Cardiac muscle cell (in vitro differentiated cells and primary cell): ENCODE data around the gene MZF1. TPM values are rescaled to one million over a fixed set of nuclear protein-coding genes. Genes with fewer than 3 reads are reported as not detected.

Experiments
- DNase-seq, 2 donors: peaks; one replicate each; pipeline versions ENCODE4 v3.0.0 to v3.0.0-alpha.2; 2010 to 2017; ENCODE audit warnings: low read depth in 1 of 2, low spot score in 1 of 2
- H3K27ac ChIP-seq: fragments of 200-600 bp; sonication (generic); 2 replicates; pipeline ENCODE4 v1.5.1; 2016
- H3K27me3 ChIP-seq: fragments of 200-600 bp; sonication (generic); 2 replicates; pipeline ENCODE4 v1.6.0; 2016; ENCODE audit warnings: control low read depth
- H3K36me3 ChIP-seq: fragments of 200-600 bp; sonication (generic); 2 replicates; pipeline ENCODE4 v1.5.1; 2016; ENCODE audit warnings: control low read depth
- H3K4me1 ChIP-seq: fragments of 200-600 bp; sonication (generic); 2 replicates; pipeline ENCODE4 v1.8.1; 2017; ENCODE audit warnings: low read depth, mild to moderate bottlenecking, mixed run types
- H3K4me3 ChIP-seq: fragments of 200-600 bp; sonication (generic); 2 replicates; pipeline ENCODE4 v1.5.1; 2016; ENCODE audit warnings: mild to moderate bottlenecking
- H3K9me3 ChIP-seq: fragments of 200-600 bp; sonication (generic); 2 replicates; pipeline ENCODE4 v1.5.1; 2017; ENCODE audit warnings: low read depth, mild to moderate bottlenecking, control low read depth
- CTCF ChIP-seq: IDR thresholded peaks from 2 replicates; pipeline ENCODE4 v1.5.1; 2012; ENCODE audit warnings: low read depth, mild to moderate bottlenecking, low read length
- polyA plus RNA-seq: library from polyadenylated mRNA; unstranded; fragments of >200 nt; fragmentation: Nextera tagmentation; extraction: Ambion mirVana; gene quantifications from 2 replicates; pipeline ENCODE4 v1.2.1, GENCODE V29; 2016
- total RNA-seq: library from RNA; depleted of rRNA; stranded (reverse); fragments of >200 nt; gene quantifications from 2 replicates; pipeline ENCODE4 v1.2.3, GENCODE V29; 2016

The MZF1 gene
- total and polyA plus RNA-seq, 2 experiments from 2014 or later = 34.7 to 51.1 TPM

- Histone ChIP-seq H3K27ac (no peak overlapping the region), H3K4me3 (no peak overlapping the region), H3K36me3 (peaks cover 9% of the 10 kb centered on the region), H3K4me1 (peaks cover 22% of the 10 kb centered on the region), H3K9me3 (no peaks in the 10 kb centered on the region), H3K27me3 (no peaks in the 10 kb centered on the region)
- no peak for TF ChIP-seq CTCF
- no peak for DNase-seq
Observed at GRCh38 chr19:58560921-58561320, 12.2 kb downstream of the MZF1 start.

GRCh38 chr19:58560007-58560887 lies 12.9 kb downstream of the MZF1 start:
- no peak for TF ChIP-seq CTCF
- H3K9me3 ChIP-seq = no peaks in the 10 kb centered on the region
- H3K4me1 ChIP-seq = peaks cover 26% of the 10 kb centered on the region

GRCh38 chr19:58559275-58560006 lies 13.7 kb downstream of the MZF1 start:
- no peak for TF ChIP-seq CTCF
- Histone ChIP-seq H3K4me1 (peaks cover 26% of the 10 kb centered on the region), H3K27me3 (no peaks in the 10 kb centered on the region), H3K36me3 (peaks cover 9% of the 10 kb centered on the region), H3K4me3 (peak overlapping the region; percentile 56), H3K9me3 (no peaks in the 10 kb centered on the region), H3K27ac (peak overlapping the region; percentile 99)
- DNase-seq = peak; percentile 95

More at GRCh38 chr19:58560007-58560887, 12.9 kb downstream of the MZF1 start:
- peak overlapping the region; percentile 56 for H3K4me3 ChIP-seq
- peak overlapping the region; percentile 99 for H3K27ac ChIP-seq
- H3K36me3 ChIP-seq = peaks cover 9% of the 10 kb centered on the region
- no peaks in the 10 kb centered on the region for H3K27me3 ChIP-seq
- no peak for DNase-seq

GRCh38 chr19:58558623-58559274 lies 14.4 kb downstream of the MZF1 start:
- TF ChIP-seq CTCF = no peak
- Histone ChIP-seq H3K4me1 (peaks cover 31% of the 10 kb centered on the region), H3K9me3 (no peaks in the 10 kb centered on the region)

GRCh38 chr19:58558066-58558622 lies 15.0 kb downstream of the MZF1 start, which contains the start of gene UBE2M:
TSS of gene UBE2M (minus strand) at chr19:58558611. CDS start at chr19:58558381, 230 bp downstream.
- peak in 1 of 2 donors; percentile 68 for DNase-seq
- Histone ChIP-seq H3K36me3 (peaks cover 9% of the 10 kb centered on the region), H3K4me1 (peaks cover 35% of the 10 kb centered on the region), H3K27ac (peak within 1 kb of the TSS; percentile 99), H3K4me3 (peak within 1 kb of the TSS; percentile 56), H3K9me3 (no peaks in the 10 kb centered on the region), H3K27me3 (no peaks in the 10 kb centered on the region)
- no peak for TF ChIP-seq CTCF

More at GRCh38 chr19:58558623-58559274, 14.4 kb downstream of the MZF1 start:
- Histone ChIP-seq H3K4me3 (peak overlapping the region; percentile 56), H3K27ac (peak overlapping the region; percentile 99), H3K27me3 (no peaks in the 10 kb centered on the region), H3K36me3 (peaks cover 9% of the 10 kb centered on the region)
- DNase-seq = peak; percentile 99
